Stomach (tissue), 9 donors: ENCODE data around the gene EIF4EBP2. TPM values are rescaled to one million over a fixed set of nuclear protein-coding genes. Genes with fewer than 3 reads are reported as not detected.
A peak's percentile ranks its signal among the peaks of the same experiment; 100 is the strongest.

Experiments used
- DNase-seq, 2 donors: peaks; one replicate each; pipeline versions ENCODE4 v3.0.0 to v3.0.0-alpha.2; 2013 to 2019
- H3K27ac ChIP-seq, 5 donors: fragments of 200-600 bp in 4 of 5; sonication (generic) in 4 of 5; one replicate each; pipeline ENCODE4 v1.5.1; 2013 to 2019; ENCODE audit warnings: mild to moderate bottlenecking in 1 of 5, moderate library complexity in 1 of 5
- H3K27me3 ChIP-seq, 3 donors: fragments of 200-600 bp; sonication (generic); one replicate each; pipeline ENCODE4 v1.5.1; 2017 to 2019; ENCODE audit warnings: mixed run types in 1 of 3
- H3K36me3 ChIP-seq, 4 donors: fragments of 200-600 bp; sonication (generic); 1 replicate in 3 of 4; 2 replicates in 1 of 4; pipeline ENCODE4 v1.5.1; 2016 to 2019
- H3K4me1 ChIP-seq, 4 donors: fragments of 200-600 bp; sonication (generic); one replicate each; pipeline ENCODE4 v1.5.1; 2016 to 2019
- H3K4me3 ChIP-seq, 4 donors: fragments of 200-600 bp; sonication (generic) in 3 of 4; one replicate each; pipeline ENCODE4 v1.5.1; 2016 to 2019; ENCODE audit warnings: mild to moderate bottlenecking in 1 of 4
- H3K9me3 ChIP-seq, 4 donors: fragments of 200-600 bp; sonication (generic); one replicate each; pipeline ENCODE4 v1.5.1; 2016 to 2019
- EP300 ChIP-seq: sonication (generic); formaldehyde crosslinking; IDR thresholded peaks from one replicate; pipeline ENCODE4 v1.6.1; 2017; ENCODE audit warnings: antibody characterized with exemption
- POLR2A ChIP-seq, 4 donors: fragments of 450-650 bp; IDR thresholded peaks; one replicate each; pipeline ENCODE4 v1.6.1; 2016; ENCODE audit warnings: antibody characterized with exemption in 4 of 4, control low read depth in 2 of 4, mild to moderate bottlenecking in 1 of 4, moderate library complexity in 1 of 4
- POLR2AphosphoS5 ChIP-seq, 3 donors: sonication (generic); formaldehyde crosslinking; IDR thresholded peaks; one replicate each; pipeline ENCODE4 v1.6.1; 2016; ENCODE audit warnings: antibody characterized with exemption in 3 of 3
- WGBS, 5 donors: extraction: QIAGEN DNeasy Blood & Tissue Kit in 3 of 5; methylation state at CpG; one replicate each; pipeline versions ENCODE4 v1.1.5 to v1.1.7; 2013 to 2018; 5-methylcytosine and 5-hydroxymethylcytosine counted together
- intact Hi-C: fragments of 100-400 bp; cut with DNase I; formaldehyde crosslinking; loops from one replicate; pipeline ENCODE4 v1.15.1; 2023; ENCODE audit warnings: low total_unique reads
- polyA plus RNA-seq, 3 donors: library from polyadenylated mRNA; stranded (reverse); fragments of 200-250 nt; gene quantifications; one replicate each; pipeline ENCODE4 v1.2.3, GENCODE V29; 2013
- total RNA-seq, 5 donors: library from RNA; depleted of rRNA; stranded (reverse); fragments of >200 nt; gene quantifications; one replicate each; pipeline versions ENCODE4 v1.1.0 to v1.2.3, GENCODE V29; 2014 to 2016
- TF ChIP-seq, protein P1 (sequence below), 7 experiments: fragments of 450-650 bp in 4 of 7; fragments of 200-600 bp in 3 of 7; sonication (generic) in 3 of 7; IDR thresholded peaks; one replicate each; pipeline ENCODE4 v1.5.1; 2016 to 2019; ENCODE audit warnings: antibody characterized with exemption in 7 of 7, control low read depth in 2 of 7, mild to moderate bottlenecking in 1 of 7
- donor health status: healthy with polysubstance abuse.
- donor health status: Bipolar disorder and iron deficiency.
- donor health status: healthy.

EIF4EBP2 gene
- total and polyA plus RNA-seq, 8 donors: 18.9 to 74.7 (median 47.3) TPM

DNA sequence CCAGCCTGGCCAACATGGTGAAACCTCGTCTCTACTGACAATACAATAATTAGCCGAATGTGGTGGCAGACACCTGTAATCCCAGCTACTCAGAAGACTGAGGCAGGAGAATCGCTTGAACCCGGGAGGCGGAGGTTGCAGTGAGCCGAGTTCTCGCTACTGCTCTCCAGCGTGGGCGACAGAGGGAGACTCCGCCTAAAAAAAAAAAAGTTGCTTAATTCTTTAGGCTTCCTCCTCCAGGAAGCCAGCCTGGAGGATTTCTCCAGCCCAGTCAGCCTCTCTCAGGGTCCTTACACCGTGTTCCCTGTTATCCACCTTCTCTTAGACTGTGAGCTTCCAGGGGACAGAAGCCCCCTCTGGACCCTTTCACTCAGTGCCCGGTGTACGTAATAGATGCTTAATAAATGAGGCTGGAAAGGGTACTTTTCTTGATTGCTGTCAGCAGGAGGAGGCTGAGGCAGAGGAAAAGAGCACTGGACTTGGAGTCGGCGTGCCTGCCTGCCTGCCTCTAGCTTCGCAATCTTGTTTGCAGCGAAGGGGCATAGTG lies 53.9 kb downstream of the EIF4EBP2 start:
- intact Hi-C loops: loop anchor here (10.0 kb wide), 1 partner anchor 297 kb away; no protein-coding TSS in a partner anchor
- WGBS, 5 donors: 38 to 51% (median 45%) methylated on average over 15 to 17 of the region's 17 CpGs
- Histone ChIP-seq H3K27me3 (peaks cover 0 to 50% (median 27%) of the 10 kb centered on the region in 3 donors), H3K4me3 (peak overlapping the region; percentile 30 to 41 (median 33)), H3K27ac (peak overlapping the region in 4 of 5 donors; percentile 38 to 85 (median 74)), H3K36me3 (no peaks in the 10 kb centered on the region), H3K9me3 (no peaks in the 10 kb centered on the region), H3K4me1 (peaks cover 22 to 38% (median 30%) of the 10 kb centered on the region in 4 donors)
- no peak for DNase-seq
- no peak for TF ChIP-seq EP300
- no peak for TF ChIP-seq POLR2A (IDR thresholded peaks at IDR 0.05)
- TF ChIP-seq, protein P1, sequence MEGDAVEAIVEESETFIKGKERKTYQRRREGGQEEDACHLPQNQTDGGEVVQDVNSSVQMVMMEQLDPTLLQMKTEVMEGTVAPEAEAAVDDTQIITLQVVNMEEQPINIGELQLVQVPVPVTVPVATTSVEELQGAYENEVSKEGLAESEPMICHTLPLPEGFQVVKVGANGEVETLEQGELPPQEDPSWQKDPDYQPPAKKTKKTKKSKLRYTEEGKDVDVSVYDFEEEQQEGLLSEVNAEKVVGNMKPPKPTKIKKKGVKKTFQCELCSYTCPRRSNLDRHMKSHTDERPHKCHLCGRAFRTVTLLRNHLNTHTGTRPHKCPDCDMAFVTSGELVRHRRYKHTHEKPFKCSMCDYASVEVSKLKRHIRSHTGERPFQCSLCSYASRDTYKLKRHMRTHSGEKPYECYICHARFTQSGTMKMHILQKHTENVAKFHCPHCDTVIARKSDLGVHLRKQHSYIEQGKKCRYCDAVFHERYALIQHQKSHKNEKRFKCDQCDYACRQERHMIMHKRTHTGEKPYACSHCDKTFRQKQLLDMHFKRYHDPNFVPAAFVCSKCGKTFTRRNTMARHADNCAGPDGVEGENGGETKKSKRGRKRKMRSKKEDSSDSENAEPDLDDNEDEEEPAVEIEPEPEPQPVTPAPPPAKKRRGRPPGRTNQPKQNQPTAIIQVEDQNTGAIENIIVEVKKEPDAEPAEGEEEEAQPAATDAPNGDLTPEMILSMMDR (IDR thresholded peaks at IDR 0.05): no peak
- TF ChIP-seq POLR2AphosphoS5 (IDR thresholded peaks at IDR 0.05): no peak

- Histone ChIP-seq H3K9me3 (no peaks in the 10 kb centered on the region), H3K4me1 (peaks cover 22 to 43% (median 34%) of the 10 kb centered on the region in 4 donors), H3K4me3 (peak overlapping the region; percentile 30 to 41 (median 33)), H3K27me3 (peaks cover 0 to 50% (median 27%) of the 10 kb centered on the region in 3 donors), H3K27ac (peak overlapping the region; percentile 16 to 85 (median 71)), H3K36me3 (no peaks in the 10 kb centered on the region)
- TF ChIP-seq, protein P1 (IDR thresholded peaks at IDR 0.05): no peak
- TF ChIP-seq POLR2AphosphoS5 (IDR thresholded peaks at IDR 0.05): peak in 2 of 3 donors; percentile 29 to 61
- intact Hi-C loops: loop anchor here (10.0 kb wide), 1 partner anchor 296 kb away; no protein-coding TSS in a partner anchor
- 1 to 8% (median 5%) methylated on average over 45 to 62 of the region's 62 CpGs for WGBS, 5 donors
- DNase-seq: peak; percentile 68 to 89
Measured at GRCh38 chr10:70458329-70459060, 54.5 kb downstream of the EIF4EBP2 start.

- no peak for TF ChIP-seq EP300
- no peak for TF ChIP-seq POLR2AphosphoS5 (IDR thresholded peaks at IDR 0.05)
- TF ChIP-seq, protein P1 (IDR thresholded peaks at IDR 0.05): no peak
- no peak for TF ChIP-seq POLR2A (IDR thresholded peaks at IDR 0.05)
- intact Hi-C loops: loop anchor here (10.0 kb wide), 1 partner anchor 296 kb away; no protein-coding TSS in a partner anchor
- peaks cover 22 to 44% (median 34%) of the 10 kb centered on the region in 4 donors for H3K4me1 ChIP-seq
- WGBS, 5 donors: 21 to 32% (median 25%) methylated on average over 19 of the region's 19 CpGs
- no peaks in the 10 kb centered on the region for H3K36me3 ChIP-seq
- peak overlapping the region in 2 of 4 donors; percentile 31 to 41 for H3K4me3 ChIP-seq
- H3K9me3 ChIP-seq: no peaks in the 10 kb centered on the region
- peak in 1 of 2 donors; percentile 34 for DNase-seq
- peaks cover 0 to 50% (median 27%) of the 10 kb centered on the region in 3 donors for H3K27me3 ChIP-seq
- H3K27ac ChIP-seq: peak overlapping the region in 4 of 5 donors; percentile 38 to 85 (median 74)
Measured at GRCh38 chr10:70459061-70459773, 55.3 kb downstream of the EIF4EBP2 start.
